ENCODE results near the gene TFF3.

Gene TFF3

DNA sequence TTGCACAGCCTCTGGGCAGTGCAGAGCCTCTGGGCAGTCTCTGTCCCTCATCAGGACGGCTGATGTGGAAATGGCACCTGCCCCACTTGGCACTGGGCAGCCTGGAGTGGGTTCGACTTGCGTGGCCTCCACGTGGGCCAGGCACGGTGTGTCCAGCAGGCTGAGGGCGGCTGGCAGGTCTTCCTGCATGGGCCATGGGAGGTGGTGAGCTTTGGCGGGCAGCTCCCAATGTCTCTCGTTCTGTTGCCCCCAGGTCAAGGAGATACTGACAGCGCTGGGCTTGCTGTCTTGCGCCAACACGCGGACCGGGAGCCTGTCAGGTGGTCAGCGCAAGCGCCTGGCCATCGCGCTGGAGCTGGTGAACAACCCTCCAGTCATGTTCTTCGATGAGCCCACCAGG is 33.2 kb downstream of the TFF3 start:
- H3K4me3 ChIP-seq (ENCODE audit: low read depth, low read length): no peak overlapping the region
- no peak for DNase-seq (ENCODE audit: low read depth)
- TF ChIP-seq, protein P1, sequence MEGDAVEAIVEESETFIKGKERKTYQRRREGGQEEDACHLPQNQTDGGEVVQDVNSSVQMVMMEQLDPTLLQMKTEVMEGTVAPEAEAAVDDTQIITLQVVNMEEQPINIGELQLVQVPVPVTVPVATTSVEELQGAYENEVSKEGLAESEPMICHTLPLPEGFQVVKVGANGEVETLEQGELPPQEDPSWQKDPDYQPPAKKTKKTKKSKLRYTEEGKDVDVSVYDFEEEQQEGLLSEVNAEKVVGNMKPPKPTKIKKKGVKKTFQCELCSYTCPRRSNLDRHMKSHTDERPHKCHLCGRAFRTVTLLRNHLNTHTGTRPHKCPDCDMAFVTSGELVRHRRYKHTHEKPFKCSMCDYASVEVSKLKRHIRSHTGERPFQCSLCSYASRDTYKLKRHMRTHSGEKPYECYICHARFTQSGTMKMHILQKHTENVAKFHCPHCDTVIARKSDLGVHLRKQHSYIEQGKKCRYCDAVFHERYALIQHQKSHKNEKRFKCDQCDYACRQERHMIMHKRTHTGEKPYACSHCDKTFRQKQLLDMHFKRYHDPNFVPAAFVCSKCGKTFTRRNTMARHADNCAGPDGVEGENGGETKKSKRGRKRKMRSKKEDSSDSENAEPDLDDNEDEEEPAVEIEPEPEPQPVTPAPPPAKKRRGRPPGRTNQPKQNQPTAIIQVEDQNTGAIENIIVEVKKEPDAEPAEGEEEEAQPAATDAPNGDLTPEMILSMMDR (conservative IDR thresholded peaks at IDR 0.05; ENCODE audit: low read depth, low read length): no peak

DNA sequence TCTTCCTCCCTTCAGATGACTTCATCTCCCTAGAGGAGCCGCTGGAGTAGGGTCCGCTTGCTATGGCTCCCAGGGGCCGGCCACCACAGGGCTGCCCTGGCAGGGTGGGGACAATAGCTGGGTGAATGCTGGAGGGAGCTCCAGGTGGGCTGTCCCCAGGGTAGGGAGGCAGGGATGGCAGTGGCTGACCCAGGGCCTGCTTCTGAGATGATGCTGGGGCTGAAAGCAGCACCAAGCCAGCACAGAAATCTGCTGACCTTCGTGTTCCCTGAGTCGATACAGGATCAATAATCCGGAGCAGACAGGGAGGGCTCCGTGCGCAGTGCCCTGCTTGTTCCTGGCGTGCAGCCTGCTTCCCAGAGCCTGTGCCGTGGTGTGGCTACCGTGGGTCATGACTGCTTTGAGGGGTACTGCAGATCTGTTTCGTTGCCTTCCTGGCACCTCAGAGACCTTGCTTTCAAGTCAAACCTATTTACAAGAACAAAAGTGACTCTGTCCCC is 34.0 kb downstream of the TFF3 start:
- no peak for DNase-seq (ENCODE audit: low read depth)
- TF ChIP-seq, protein P1 (conservative IDR thresholded peaks at IDR 0.05; ENCODE audit: low read depth, low read length): no peak

DNA sequence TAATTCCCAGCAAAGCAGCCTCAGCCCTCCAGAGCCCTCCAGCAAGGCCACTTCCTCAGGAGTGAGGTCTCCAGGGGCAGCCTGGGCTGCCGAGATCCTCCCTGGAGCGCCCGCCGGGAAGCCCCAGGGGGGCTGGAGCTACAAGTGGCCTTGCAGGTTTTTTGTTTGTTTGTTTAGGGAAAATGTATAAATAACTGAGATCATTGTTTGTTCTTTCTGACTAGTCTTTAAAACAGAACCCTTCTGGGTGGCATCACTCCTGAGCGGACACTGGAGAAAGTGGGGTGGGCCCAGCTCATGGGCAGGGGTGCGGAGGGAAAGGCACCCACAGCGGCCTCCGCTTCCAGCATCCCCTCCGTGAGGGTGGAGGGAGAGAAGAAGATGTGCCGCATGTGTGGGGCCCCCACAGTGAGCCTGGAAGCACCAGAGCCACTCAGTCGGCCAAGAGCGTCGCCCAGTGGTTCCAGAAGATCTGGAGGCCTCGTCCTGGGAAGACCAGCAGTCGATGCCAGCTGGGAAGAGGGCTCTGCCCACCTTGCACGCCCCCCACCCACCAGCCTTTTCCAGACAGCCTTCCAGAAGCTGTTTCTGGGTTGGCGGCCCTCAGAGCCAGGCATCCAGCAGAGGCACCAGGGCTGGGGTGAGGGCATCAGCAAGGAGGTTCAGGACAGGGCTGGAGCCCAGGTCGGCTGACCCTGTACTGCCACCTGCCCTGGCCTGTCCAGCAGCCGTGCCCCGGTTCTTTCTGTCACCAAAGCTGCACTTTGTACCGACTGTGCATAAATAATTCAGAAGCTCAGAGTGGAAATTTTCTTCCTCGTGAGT is 34.6 kb downstream of the TFF3 start:
- TF ChIP-seq, protein P1 (conservative IDR thresholded peaks at IDR 0.05; ENCODE audit: low read depth, low read length): no peak
- DNase-seq (ENCODE audit: low read depth): no peak
- no peak overlapping the region for H3K4me3 ChIP-seq (ENCODE audit: low read depth, low read length)

More for the DNA sequence above, 34.0 kb downstream of the TFF3 start:
- H3K4me3 ChIP-seq (ENCODE audit: low read depth, low read length): no peak overlapping the region

DNA sequence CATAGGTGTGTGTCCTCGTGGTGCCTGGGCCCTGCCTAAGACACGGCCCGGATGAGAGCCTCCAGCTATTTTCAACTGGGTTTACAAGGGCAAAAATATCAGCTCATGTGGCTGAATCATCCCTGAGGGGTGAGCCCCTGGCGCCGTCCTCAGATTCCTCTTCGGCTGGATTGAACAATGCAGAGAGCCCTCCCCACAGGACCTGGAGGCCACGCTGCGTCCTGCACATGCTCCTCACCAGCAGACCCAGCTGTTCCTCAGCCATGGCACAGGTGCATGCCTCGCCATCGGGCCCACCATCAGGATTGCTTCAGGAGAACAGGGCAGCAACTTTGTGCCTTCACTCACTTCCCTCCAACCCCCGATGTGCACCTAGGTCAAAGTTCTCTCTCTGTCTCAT is 35.3 kb downstream of the TFF3 start:
- no peak for DNase-seq (ENCODE audit: low read depth)
- TF ChIP-seq, protein P1 (conservative IDR thresholded peaks at IDR 0.05; ENCODE audit: low read depth, low read length): no peak
- H3K4me3 ChIP-seq (ENCODE audit: low read depth, low read length): no peak overlapping the region

DNA sequence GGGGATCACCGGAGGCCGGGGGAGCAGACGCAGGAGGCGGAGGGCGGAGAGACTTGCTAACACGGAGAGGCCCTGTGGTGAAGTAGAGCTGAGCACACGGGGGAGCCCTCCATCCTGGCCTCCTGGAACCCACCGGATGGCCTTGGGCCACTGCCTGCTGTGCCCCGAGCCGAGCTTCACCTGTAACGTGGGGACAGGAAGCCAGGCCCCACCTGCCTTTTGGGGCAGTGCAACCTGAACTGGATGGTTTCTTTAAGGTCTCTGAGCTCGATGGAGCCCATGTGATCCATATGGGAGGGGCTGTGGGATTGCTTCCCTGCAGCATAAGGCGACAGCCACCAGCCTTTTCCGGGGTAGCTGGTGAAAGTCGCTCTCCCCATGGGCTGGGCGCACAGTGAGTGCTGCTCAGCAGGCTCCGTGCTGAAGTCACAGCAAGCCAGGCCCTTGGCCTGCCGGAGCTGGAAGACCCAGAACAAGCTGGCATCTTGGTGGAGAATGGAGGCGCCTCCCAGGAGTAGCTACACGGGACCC is 35.8 kb downstream of the TFF3 start:
- no peak overlapping the region for H3K4me3 ChIP-seq (ENCODE audit: low read depth, low read length)
- DNase-seq (ENCODE audit: low read depth): no peak
- TF ChIP-seq, protein P1 (conservative IDR thresholded peaks at IDR 0.05; ENCODE audit: low read depth, low read length): no peak

DNA sequence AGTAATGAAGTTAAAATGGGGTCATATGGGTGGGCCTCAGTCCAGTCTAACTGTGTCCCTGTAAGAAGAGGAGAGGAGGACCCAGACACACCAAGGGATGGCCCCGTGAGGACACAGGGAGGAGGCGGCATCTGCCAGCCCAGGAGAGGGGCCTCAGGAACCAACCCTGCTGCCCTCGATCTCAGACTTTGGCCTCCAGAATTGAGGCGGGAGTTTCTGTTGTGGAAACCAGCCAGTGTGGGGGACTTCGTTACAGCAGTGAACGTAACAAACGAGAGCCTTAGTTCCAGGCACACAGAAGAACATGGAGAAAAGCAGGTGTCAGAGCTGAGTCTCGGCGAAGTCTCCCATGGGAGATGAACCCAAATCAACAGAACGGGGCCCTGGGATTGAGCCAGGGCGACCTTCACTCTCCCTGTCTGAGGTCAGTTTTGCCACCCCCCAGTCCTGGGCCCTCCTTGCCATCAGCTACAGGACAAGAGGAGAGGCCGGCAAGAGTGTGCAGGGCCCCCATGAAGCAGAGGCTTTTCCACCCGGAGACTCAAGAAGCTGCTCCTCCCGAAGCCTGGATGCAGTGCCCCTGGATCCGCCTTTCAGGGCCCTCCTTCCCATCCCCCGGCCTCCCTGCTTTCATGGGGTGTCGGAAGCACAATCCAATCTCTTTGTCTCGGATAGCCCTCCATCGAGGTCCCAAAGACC is 36.6 kb downstream of the TFF3 start:
- no peak overlapping the region for H3K4me3 ChIP-seq (ENCODE audit: low read depth, low read length)
- TF ChIP-seq, protein P1 (conservative IDR thresholded peaks at IDR 0.05; ENCODE audit: low read depth, low read length): no peak
- no peak for DNase-seq (ENCODE audit: low read depth)
